Activated CD8-positive, alpha-beta T cell treated with anti-CD3 and anti-CD28 coated beads for 36 hours (primary cell): ENCODE results near the gene CD99L2. TPM values are rescaled to one million over a fixed set of nuclear protein-coding genes. Genes with fewer than 3 reads are reported as not detected.

Experiments used
- ATAC-seq: fragments of 200-7000 bp; cut with Tn5 transposase; one replicate; pipeline ENCODE4 v1.10.0; 2021; ENCODE audit warnings: mild to moderate bottlenecking, moderate library complexity
- CTCF ChIA-PET: fragments of 350-600 bp; sonication (Branson Sonifier 250); formaldehyde crosslinking; loops from one replicate; lab custom pipeline; 2021; ENCODE audit warnings: antibody characterized with exemption; lab: Charles Lee
- POLR2A ChIA-PET: fragments of 350-600 bp; sonication (Branson Sonifier 250); formaldehyde crosslinking; loops from one replicate; lab custom pipeline; 2021; ENCODE audit warnings: antibody characterized with exemption; lab: Charles Lee
- DNase-seq: peaks from one replicate; pipeline ENCODE4 v3.0.0-alpha.2; 2020
- H3K27ac Mint-ChIP-seq: one replicate; pipeline ENCODE4 v1.8.0; 2021; ENCODE audit warnings: mild to moderate bottlenecking, mixed read lengths
- H3K27me3 Mint-ChIP-seq: one replicate; pipeline ENCODE4 v1.8.0; 2021; ENCODE audit warnings: mixed read lengths
- H3K36me3 Mint-ChIP-seq: one replicate; pipeline ENCODE4 v1.8.0; 2021; ENCODE audit warnings: low read depth, mixed read lengths
- H3K4me1 Mint-ChIP-seq: one replicate; pipeline ENCODE4 v1.8.0; 2021; ENCODE audit warnings: low read depth, mixed read lengths
- H3K4me3 Mint-ChIP-seq: one replicate; pipeline ENCODE4 v1.8.0; 2021; ENCODE audit warnings: mild to moderate bottlenecking, moderate library complexity, mixed read lengths
- H3K9me3 Mint-ChIP-seq: one replicate; pipeline ENCODE4 v1.8.0; 2021; ENCODE audit warnings: mixed read lengths
- CTCF ChIP-seq: fragments of 200-600 bp; IDR thresholded peaks from one replicate; pipeline ENCODE4 v1.8.0; 2022; ENCODE audit warnings: antibody characterized with exemption, mild to moderate bottlenecking
- intact Hi-C: fragments of 100-400 bp; cut with micrococcal nuclease; formaldehyde crosslinking; loops from one replicate; pipeline ENCODE4 v1.10.0; 2022
- total RNA-seq, 2 experiments: library from RNA; stranded (reverse); gene quantifications; one replicate each; pipeline ENCODE4 v1.2.3, GENCODE V29; 2021

CD99L2 gene
- total RNA-seq, 2 experiments from 2014 or later: 11.9 to 12.6 TPM

DNA sequence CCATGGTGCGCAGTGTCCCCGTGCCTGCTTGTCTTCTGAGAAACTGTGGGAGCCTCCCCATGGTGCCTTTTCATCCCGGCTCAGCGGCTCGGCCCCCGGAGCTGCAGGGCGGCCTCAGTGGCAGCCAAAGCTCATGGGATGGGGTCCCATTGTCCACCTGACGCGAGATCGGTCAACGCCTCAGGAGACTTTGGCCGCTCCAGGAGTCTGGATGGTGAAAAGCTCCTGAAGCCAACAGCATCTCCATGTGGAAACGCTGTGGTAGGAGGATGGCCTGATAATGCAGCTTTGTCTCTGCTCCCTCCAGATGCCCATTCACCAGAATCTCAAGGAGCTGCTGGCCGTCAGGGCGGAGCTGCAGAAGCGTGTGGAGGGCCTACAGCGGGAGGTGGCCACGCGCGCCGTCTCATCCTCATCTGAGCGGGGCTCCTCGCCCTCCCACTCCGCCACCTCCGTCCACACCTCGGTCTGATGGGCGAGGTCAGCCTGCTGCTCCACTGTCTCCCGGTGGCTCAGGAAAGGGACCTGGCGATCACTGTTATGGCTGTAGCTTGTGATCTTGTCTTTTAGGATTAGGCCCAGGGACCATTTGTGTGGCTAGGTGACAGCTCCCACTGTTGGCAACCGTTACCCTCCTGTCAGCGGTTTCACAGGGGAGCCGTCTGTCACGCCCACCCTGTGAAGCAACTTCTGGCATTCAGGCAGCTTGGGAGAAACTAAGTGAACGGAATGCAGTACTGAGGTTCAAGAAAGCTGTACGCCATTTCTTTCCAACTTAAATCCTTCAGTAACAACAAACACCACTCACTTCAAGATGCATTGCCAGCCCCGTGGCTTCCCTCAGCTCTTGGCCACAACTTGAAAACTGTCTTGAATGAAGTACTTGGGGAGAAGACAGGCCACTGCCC lies 136.0 kb downstream of the CD99L2 start:
- CTCF ChIA-PET: no interaction called here
- no peak overlapping the region for H3K27ac Mint-ChIP-seq

DNA sequence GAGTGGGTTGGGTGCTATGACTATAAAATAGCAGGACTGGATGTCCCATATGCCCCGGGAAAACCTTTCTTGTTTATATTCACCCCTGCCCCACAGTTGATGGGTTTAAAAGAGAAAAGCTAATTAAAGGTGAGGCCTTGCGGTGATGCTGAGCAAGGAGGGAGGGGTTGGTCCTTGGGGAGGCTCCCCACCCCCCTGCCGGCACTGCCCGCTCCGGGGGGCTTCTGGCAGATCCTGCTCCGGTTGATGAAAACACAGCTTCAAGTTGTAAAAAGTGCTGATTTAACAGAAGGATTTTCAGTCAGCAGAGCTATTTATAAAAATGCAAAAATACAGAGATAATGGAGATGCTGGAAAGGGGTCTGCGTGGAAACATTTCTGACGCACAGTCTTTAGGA lies 136.7 kb downstream of the CD99L2 start:
- Mint-ChIP-seq H3K36me3 (peaks cover 1% of the 10 kb centered on the region), H3K4me3 (no peak overlapping the region), H3K27ac (no peak overlapping the region), H3K4me1 (no peaks in the 10 kb centered on the region), H3K27me3 (no peaks in the 10 kb centered on the region), H3K9me3 (no peaks in the 10 kb centered on the region)
- no peak for DNase-seq
- POLR2A ChIA-PET: no interaction called here
- CTCF ChIA-PET: no interaction called here
- no peak for ATAC-seq
- TF ChIP-seq CTCF: no peak
- intact Hi-C loops: no loop called here

More for the DNA sequence above, 136.0 kb downstream of the CD99L2 start:
- TF ChIP-seq CTCF: no peak
- H3K36me3 Mint-ChIP-seq: no peaks in the 10 kb centered on the region
- no peaks in the 10 kb centered on the region for H3K9me3 Mint-ChIP-seq
- POLR2A ChIA-PET: no interaction called here
- DNase-seq (no peak), ATAC-seq (no peak)
- no peaks in the 10 kb centered on the region for H3K4me1 Mint-ChIP-seq
- no peak overlapping the region for H3K4me3 Mint-ChIP-seq
- intact Hi-C loops: no loop called here
- no peaks in the 10 kb centered on the region for H3K27me3 Mint-ChIP-seq

DNA sequence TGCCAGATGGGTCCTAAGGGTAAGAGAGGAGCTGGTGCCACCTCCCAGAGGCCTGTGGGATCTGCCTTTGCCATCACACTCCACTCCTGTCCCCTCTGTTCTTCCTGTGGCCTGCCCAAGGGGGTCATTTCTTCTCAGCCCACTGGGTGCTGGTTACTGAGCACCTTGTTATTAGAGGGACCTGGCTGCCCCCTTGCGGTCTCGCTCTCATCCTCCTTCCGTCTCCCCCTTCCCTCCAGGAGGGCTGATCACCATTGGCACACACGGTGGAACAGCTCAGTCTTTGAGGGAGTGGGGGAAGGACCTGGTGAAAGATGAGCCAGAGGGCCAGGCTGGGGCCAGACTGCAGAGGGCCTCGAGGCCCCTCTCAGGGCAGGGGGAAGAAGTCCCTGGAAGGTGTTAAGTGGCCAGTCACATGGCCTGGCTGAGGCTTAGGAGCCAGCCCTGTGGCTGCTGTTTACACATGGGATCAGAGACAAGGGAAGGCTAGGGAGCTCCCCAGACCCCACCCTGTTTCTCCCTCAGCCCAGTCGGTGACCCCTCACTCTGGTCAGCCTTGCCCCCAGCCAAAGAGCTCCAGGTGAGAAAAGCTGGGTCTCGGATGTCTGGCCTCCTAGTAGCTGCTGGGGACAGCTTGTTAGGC lies 137.2 kb downstream of the CD99L2 start:
- CTCF ChIA-PET: no interaction called here
- TF ChIP-seq CTCF: no peak
- Mint-ChIP-seq H3K36me3 (peaks cover 1% of the 10 kb centered on the region), H3K4me3 (no peak overlapping the region), H3K9me3 (no peaks in the 10 kb centered on the region), H3K4me1 (no peaks in the 10 kb centered on the region), H3K27me3 (no peaks in the 10 kb centered on the region), H3K27ac (no peak overlapping the region)
- no peak for DNase-seq
- ATAC-seq: no peak
- intact Hi-C loops: no loop called here
- POLR2A ChIA-PET: no interaction called here

GRCh38 chrX:150759568-150760416 lies 138.7 kb downstream of the CD99L2 start:
- DNase-seq (no peak), ATAC-seq (no peak)
- no peak for TF ChIP-seq CTCF
- Mint-ChIP-seq H3K4me1 (peaks cover 7% of the 10 kb centered on the region), H3K27me3 (no peaks in the 10 kb centered on the region), H3K4me3 (no peak overlapping the region), H3K27ac (no peak overlapping the region), H3K36me3 (peaks cover 5% of the 10 kb centered on the region), H3K9me3 (no peaks in the 10 kb centered on the region)
- POLR2A ChIA-PET: no interaction called here
- CTCF ChIA-PET: no interaction called here
- intact Hi-C loops: no loop called here
